Stomach (tissue), 4 donors: ENCODE data around the gene RAB27A.

Experiments used
- CTCF ChIP-seq, 7 experiments: fragments of 450-650 bp in 4 of 7; fragments of 200-600 bp in 3 of 7; sonication (generic) in 3 of 7; IDR thresholded peaks; one replicate each; pipeline ENCODE4 v1.5.1; 2016 to 2019; ENCODE audit warnings: antibody characterized with exemption in 7 of 7, control low read depth in 2 of 7, mild to moderate bottlenecking in 1 of 7
- POLR2A ChIP-seq, 4 donors: fragments of 450-650 bp; IDR thresholded peaks; one replicate each; pipeline ENCODE4 v1.6.1; 2016; ENCODE audit warnings: antibody characterized with exemption in 4 of 4, control low read depth in 2 of 4, mild to moderate bottlenecking in 1 of 4, moderate library complexity in 1 of 4
- POLR2AphosphoS5 ChIP-seq, 3 donors: sonication (generic); formaldehyde crosslinking; IDR thresholded peaks; one replicate each; pipeline ENCODE4 v1.6.1; 2016; ENCODE audit warnings: antibody characterized with exemption in 3 of 3

- no peak for TF ChIP-seq POLR2AphosphoS5 (IDR thresholded peaks at IDR 0.05)
- TF ChIP-seq CTCF (IDR thresholded peaks at IDR 0.05) = no peak
- TF ChIP-seq POLR2A (IDR thresholded peaks at IDR 0.05) = no peak
Measured at GRCh38 chr15:55319537-55320237, 30.1 kb upstream of the RAB27A start.
